Pancreas (tissue), 10 donors: Measurements from ENCODE around the gene LHFPL3. TPM values are rescaled to one million over a fixed set of nuclear protein-coding genes. Genes with fewer than 3 reads are reported as not detected.

ENCODE experiments used
- ATAC-seq, 4 donors: fragments of 200-7000 bp; cut with Tn5 transposase; one replicate each; pipeline versions ENCODE4 v1.8.0 to v1.9.1; 2020; ENCODE audit warnings: mild to moderate bottlenecking in 4 of 4, moderate library complexity in 4 of 4
- DNase-seq, 6 donors: peaks; one replicate each; pipeline ENCODE4 v3.0.0-alpha.2; 2020
- FAIRE-seq: peaks from 2 replicates; lab custom pipeline; 2012; peaks lifted over from hg19 to GRCh38; lab: Jason Lieb, UNC
- H3K27ac ChIP-seq, 4 donors: fragments of 200-600 bp; sonication (generic); 1 replicate in 3 of 4; 2 replicates in 1 of 4; pipeline versions ENCODE4 v1.5.0 to v1.8.0; 2020
- H3K27me3 ChIP-seq, 4 donors: fragments of 200-600 bp; one replicate each; pipeline ENCODE4 v1.8.0; 2021
- H3K36me3 ChIP-seq, 3 donors: fragments of 200-600 bp; sonication (generic) in 1 of 3; one replicate each; pipeline versions ENCODE4 v1.5.0 to v1.8.0; 2020 to 2021
- H3K4me1 ChIP-seq, 3 donors: fragments of 200-600 bp; one replicate each; pipeline ENCODE4 v1.8.0; 2021
- H3K4me3 ChIP-seq, 4 donors: fragments of 200-600 bp; sonication (generic) in 2 of 4; one replicate each; pipeline versions ENCODE4 v1.5.0 to v1.8.0; 2020 to 2021
- H3K9me3 ChIP-seq, 4 donors: fragments of 200-600 bp; one replicate each; pipeline ENCODE4 v1.8.0; 2021
- CTCF ChIP-seq, 4 donors: fragments of 200-600 bp; sonication (generic) in 3 of 4; IDR thresholded peaks; one replicate each; pipeline versions ENCODE4 v1.5.0 to v1.8.0; 2021; ENCODE audit warnings: antibody characterized with exemption in 4 of 4
- WGBS, 2 donors: extraction: QIAGEN DNeasy Blood & Tissue Kit; methylation state at CpG; one replicate each; pipeline ENCODE4 v1.1.7; 2013; 5-methylcytosine and 5-hydroxymethylcytosine counted together
- intact Hi-C, 3 donors: fragments of 100-400 bp; cut with DNase I; formaldehyde crosslinking; loops; one replicate each; pipeline versions ENCODE4 v1.11.1 to v1.14.2; 2022
- polyA plus RNA-seq, 2 donors: library from polyadenylated mRNA; stranded (reverse); fragments of 200-250 nt; gene quantifications; one replicate each; pipeline ENCODE4 v1.2.3, GENCODE V29; 2013
- total RNA-seq, 6 donors: library from RNA; stranded (reverse); fragmentation: NEBNext Ultra II Directional in 4 of 6; extraction: Animal tissue kit (Norgen Biotek cat#: 25700) in 4 of 6; gene quantifications; one replicate each; pipeline versions ENCODE4 v1.2.1 to v1.2.4, GENCODE V29; 2021 to 2023
- donor health status: healthy with polysubstance abuse.
- donor health status: DM: no; HTN: no; CAD: no; lungs with moderate emphysema.
- donor health status: DM: no; HTN: no; CAD: no.
- donor health status: control.
- donor health status: control.
- donor health status: Bipolar disorder and iron deficiency.
- donor health status: DM: yes; HTN: yes; CAD: no.
- donor health status: DM: no; HTN: no; CAD: no.
- donor health status: DM: no; HTN: no; CAD: no.
- donor health status: DM: yes; HTN: yes; CAD: no.

Gene LHFPL3
- total and polyA plus RNA-seq, 8 donors: not detected

- Histone ChIP-seq H3K27ac (no peak overlapping the region), H3K4me1 (no peaks in the 10 kb centered on the region), H3K9me3 (no peaks in the 10 kb centered on the region), H3K4me3 (no peak overlapping the region), H3K36me3 (no peaks in the 10 kb centered on the region), H3K27me3 (no peaks in the 10 kb centered on the region)
- ATAC-seq: no peak
- 87 to 89% methylated on average over 2 of the region's 2 CpGs for WGBS, 2 donors
- FAIRE-seq: no peak
- intact Hi-C loops: no loop called here
- no peak for TF ChIP-seq CTCF (IDR thresholded peaks at IDR 0.05)
- DNase-seq: no peak
Measured at GRCh38 chr7:104851268-104851667, 522.9 kb downstream of the LHFPL3 start.

- no peak for TF ChIP-seq CTCF (IDR thresholded peaks at IDR 0.05)
- no peaks in the 10 kb centered on the region for H3K27me3 ChIP-seq
- no peak for DNase-seq
- H3K4me1 ChIP-seq: no peaks in the 10 kb centered on the region
- H3K27ac ChIP-seq: no peak overlapping the region
- H3K36me3 ChIP-seq: no peaks in the 10 kb centered on the region
- H3K4me3 ChIP-seq: no peak overlapping the region
- ATAC-seq: no peak
- intact Hi-C loops: no loop called here
- FAIRE-seq: no peak
- 83 to 100% methylated on average over 1 of the region's 1 CpG for WGBS, 2 donors
- no peaks in the 10 kb centered on the region for H3K9me3 ChIP-seq
Measured at GRCh38 chr7:104852386-104852785, 524.0 kb downstream of the LHFPL3 start.

- Histone ChIP-seq H3K27me3 (no peaks in the 10 kb centered on the region), H3K36me3 (no peaks in the 10 kb centered on the region), H3K27ac (no peak overlapping the region), H3K4me1 (no peaks in the 10 kb centered on the region), H3K9me3 (no peaks in the 10 kb centered on the region), H3K4me3 (no peak overlapping the region)
- WGBS, 2 donors: 77 to 87% methylated on average over 2 of the region's 2 CpGs
- no peak for FAIRE-seq
- no peak for TF ChIP-seq CTCF (IDR thresholded peaks at IDR 0.05)
- DNase-seq: no peak
- no peak for ATAC-seq
- intact Hi-C loops: no loop called here
Measured at GRCh38 chr7:104855861-104856260, 527.5 kb downstream of the LHFPL3 start.

- TF ChIP-seq CTCF (IDR thresholded peaks at IDR 0.05): no peak
- FAIRE-seq (no peak), ATAC-seq (no peak), DNase-seq (no peak)
- WGBS, 2 donors: 67 to 81% methylated on average over 5 of the region's 5 CpGs
- H3K4me1 ChIP-seq: no peaks in the 10 kb centered on the region
- H3K36me3 ChIP-seq: no peaks in the 10 kb centered on the region
- H3K27ac ChIP-seq: no peak overlapping the region
- no peaks in the 10 kb centered on the region for H3K9me3 ChIP-seq
- H3K4me3 ChIP-seq: no peak overlapping the region
- H3K27me3 ChIP-seq: no peaks in the 10 kb centered on the region
- intact Hi-C loops: no loop called here
Measured at GRCh38 chr7:104857458-104858425, 529.3 kb downstream of the LHFPL3 start.
